ENCODE results near the gene MYO5C. TPM values are rescaled to one million over a fixed set of nuclear protein-coding genes. Genes with fewer than 3 reads are reported as not detected.

The MYO5C gene
- total RNA-seq, 1 experiment from 2014 or later: 0.43 TPM

DNA sequence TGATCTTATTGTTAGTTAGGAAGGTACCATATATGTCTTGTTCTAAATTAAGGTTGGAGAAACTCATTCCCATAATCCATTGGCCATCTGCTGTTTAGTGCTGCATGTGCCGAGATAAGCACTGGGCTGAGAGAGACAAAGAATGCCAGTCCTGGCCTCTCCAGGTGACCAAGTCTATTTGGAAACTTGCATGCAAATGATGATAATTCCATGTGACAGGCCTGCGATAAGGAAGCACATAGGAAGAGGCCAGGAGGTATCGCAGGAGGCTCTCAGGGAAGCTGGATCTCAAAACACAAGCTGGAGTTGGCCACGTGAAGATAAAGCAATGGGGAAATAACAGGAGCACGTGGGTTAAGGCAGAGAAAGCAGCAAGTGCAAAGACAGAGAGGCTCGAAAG is 39.7 kb downstream of the MYO5C start:
- POLR2A ChIA-PET (ENCODE audit: low non-redundant PET): interaction anchor here (0.6 kb wide), 1 partner anchor 311 kb away, joined by 3 read pairs; no protein-coding TSS in a partner anchor
- H3K36me3 ChIP-seq (ENCODE audit: insufficient read depth, low read length, poor library complexity, severe bottlenecking): no peaks in the 10 kb centered on the region
- no peak overlapping the region for H3K4me3 ChIP-seq (ENCODE audit: low read depth, low read length, poor library complexity, severe bottlenecking)
- CTCF ChIA-PET: interaction anchor here (0.6 to 3.7 kb wide), 2 partner anchors 208 to 480 kb away, joined by 3 to 17 read pairs; no protein-coding TSS in a partner anchor
- no peak for DNase-seq (ENCODE audit: low spot score)
- peaks cover 5% of the 10 kb centered on the region for H3K4me1 ChIP-seq (ENCODE audit: insufficient read depth, low read length, poor library complexity, severe bottlenecking)
- no peaks in the 10 kb centered on the region for H3K27me3 ChIP-seq (replicated peaks; ENCODE audit: insufficient read depth, low read depth, low read length, poor library complexity)
- no peak overlapping the region for H3K27ac ChIP-seq (ENCODE audit: low read depth, low read length, poor library complexity, severe bottlenecking)
- no peak for TF ChIP-seq EZH2 (IDR thresholded peaks at IDR 0.05; ENCODE audit: borderline replicate concordance, low read depth, low read length, poor library complexity, severe bottlenecking)
- TF ChIP-seq, protein P1, sequence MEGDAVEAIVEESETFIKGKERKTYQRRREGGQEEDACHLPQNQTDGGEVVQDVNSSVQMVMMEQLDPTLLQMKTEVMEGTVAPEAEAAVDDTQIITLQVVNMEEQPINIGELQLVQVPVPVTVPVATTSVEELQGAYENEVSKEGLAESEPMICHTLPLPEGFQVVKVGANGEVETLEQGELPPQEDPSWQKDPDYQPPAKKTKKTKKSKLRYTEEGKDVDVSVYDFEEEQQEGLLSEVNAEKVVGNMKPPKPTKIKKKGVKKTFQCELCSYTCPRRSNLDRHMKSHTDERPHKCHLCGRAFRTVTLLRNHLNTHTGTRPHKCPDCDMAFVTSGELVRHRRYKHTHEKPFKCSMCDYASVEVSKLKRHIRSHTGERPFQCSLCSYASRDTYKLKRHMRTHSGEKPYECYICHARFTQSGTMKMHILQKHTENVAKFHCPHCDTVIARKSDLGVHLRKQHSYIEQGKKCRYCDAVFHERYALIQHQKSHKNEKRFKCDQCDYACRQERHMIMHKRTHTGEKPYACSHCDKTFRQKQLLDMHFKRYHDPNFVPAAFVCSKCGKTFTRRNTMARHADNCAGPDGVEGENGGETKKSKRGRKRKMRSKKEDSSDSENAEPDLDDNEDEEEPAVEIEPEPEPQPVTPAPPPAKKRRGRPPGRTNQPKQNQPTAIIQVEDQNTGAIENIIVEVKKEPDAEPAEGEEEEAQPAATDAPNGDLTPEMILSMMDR (conservative IDR thresholded peaks at IDR 0.05; ENCODE audit: low read depth, low read length): no peak
- BruUV-seq (replicated peaks): no TSS peak
- intact Hi-C loops (cut with micrococcal nuclease; ENCODE audit: unreplicated experiment): loop anchor here (1.0 to 5.0 kb wide), 2 partner anchors 81 to 479 kb away; no protein-coding TSS in a partner anchor
- no peaks in the 10 kb centered on the region for H3K9me3 ChIP-seq (ENCODE audit: low read depth, low read length, poor library complexity, severe bottlenecking)

DNA sequence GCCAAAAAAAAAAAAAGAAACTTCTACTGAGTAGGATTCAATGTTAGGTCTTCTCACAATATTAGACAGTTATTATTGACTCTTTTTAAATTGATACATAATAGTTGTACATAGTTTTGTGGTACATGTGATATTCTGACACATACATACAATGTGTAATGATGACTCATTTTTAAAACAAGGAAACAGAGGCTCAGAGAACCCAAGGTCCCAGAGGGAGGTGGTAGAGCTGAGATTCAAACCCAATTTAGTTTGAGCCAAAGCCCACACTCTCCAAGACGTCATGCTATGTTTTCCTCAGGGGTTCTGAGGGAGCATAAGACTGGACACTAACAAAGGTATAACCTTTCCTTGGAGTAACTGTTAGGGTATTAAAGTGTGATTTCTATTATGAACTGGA is 40.6 kb downstream of the MYO5C start:
- CTCF ChIA-PET: interaction anchor here (0.7 to 1.1 kb wide), 4 partner anchors 104 to 518 kb away, joined by 3 to 8 read pairs (median 5); no protein-coding TSS in a partner anchor
- H3K9me3 ChIP-seq (ENCODE audit: low read depth, low read length, poor library complexity, severe bottlenecking): no peaks in the 10 kb centered on the region
- POLR2A ChIA-PET (ENCODE audit: low non-redundant PET): interaction anchor here (0.6 kb wide), 1 partner anchor 312 kb away, joined by 3 read pairs; no protein-coding TSS in a partner anchor
- no peak overlapping the region for H3K27ac ChIP-seq (ENCODE audit: low read depth, low read length, poor library complexity, severe bottlenecking)
- no TSS peak for BruUV-seq (replicated peaks)
- H3K36me3 ChIP-seq (ENCODE audit: insufficient read depth, low read length, poor library complexity, severe bottlenecking): no peaks in the 10 kb centered on the region
- intact Hi-C loops (cut with micrococcal nuclease; ENCODE audit: unreplicated experiment): loop anchor here (5.0 kb wide), 1 partner anchor 82 kb away; no protein-coding TSS in a partner anchor
- no peaks in the 10 kb centered on the region for H3K27me3 ChIP-seq (replicated peaks; ENCODE audit: insufficient read depth, low read depth, low read length, poor library complexity)
- TF ChIP-seq, protein P1 (conservative IDR thresholded peaks at IDR 0.05; ENCODE audit: low read depth, low read length): no peak
- no peak for TF ChIP-seq EZH2 (IDR thresholded peaks at IDR 0.05; ENCODE audit: borderline replicate concordance, low read depth, low read length, poor library complexity, severe bottlenecking)
- no peak for DNase-seq (ENCODE audit: low spot score)
- H3K4me3 ChIP-seq (ENCODE audit: low read depth, low read length, poor library complexity, severe bottlenecking): no peak overlapping the region
- H3K4me1 ChIP-seq (ENCODE audit: insufficient read depth, low read length, poor library complexity, severe bottlenecking): peaks cover 5% of the 10 kb centered on the region

DNA sequence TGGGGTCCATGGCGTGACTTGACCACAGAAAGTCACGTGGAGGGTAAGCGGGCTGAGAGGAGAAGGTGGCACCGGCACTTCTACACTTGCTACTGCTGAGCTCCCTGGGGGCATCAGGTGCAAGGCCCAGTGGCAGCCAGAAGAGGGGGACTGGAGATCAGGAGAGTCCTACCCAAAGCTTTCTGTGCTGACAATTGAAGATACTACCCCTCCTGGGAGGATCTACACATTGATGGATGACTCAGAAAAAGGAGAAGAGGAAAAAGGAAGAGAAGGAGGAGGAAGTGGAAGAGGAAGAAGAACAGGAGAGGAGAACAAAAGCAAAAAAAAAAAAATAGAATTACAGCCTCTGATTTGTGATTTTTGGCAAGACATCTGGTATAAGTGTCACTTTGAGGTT is 41.2 kb downstream of the MYO5C start:
- Histone ChIP-seq H3K4me1 (ENCODE audit: insufficient read depth, low read length, poor library complexity, severe bottlenecking) (peaks cover 5% of the 10 kb centered on the region), H3K36me3 (ENCODE audit: insufficient read depth, low read length, poor library complexity, severe bottlenecking) (no peaks in the 10 kb centered on the region), H3K27ac (ENCODE audit: low read depth, low read length, poor library complexity, severe bottlenecking) (no peak overlapping the region), H3K4me3 (ENCODE audit: low read depth, low read length, poor library complexity, severe bottlenecking) (no peak overlapping the region), H3K9me3 (ENCODE audit: low read depth, low read length, poor library complexity, severe bottlenecking) (no peaks in the 10 kb centered on the region), H3K27me3 (replicated peaks; ENCODE audit: insufficient read depth, low read depth, low read length, poor library complexity) (no peaks in the 10 kb centered on the region)
- TF ChIP-seq EZH2 (IDR thresholded peaks at IDR 0.05; ENCODE audit: borderline replicate concordance, low read depth, low read length, poor library complexity, severe bottlenecking): no peak
- TF ChIP-seq, protein P1 (conservative IDR thresholded peaks at IDR 0.05; ENCODE audit: low read depth, low read length): no peak
- BruUV-seq (replicated peaks): no TSS peak
- CTCF ChIA-PET: interaction anchor here (0.7 to 1.1 kb wide), 4 partner anchors 103 to 481 kb away, joined by 4 to 9 read pairs (median 7); no protein-coding TSS in a partner anchor
- POLR2A ChIA-PET (ENCODE audit: low non-redundant PET): no interaction called here
- peak; percentile 7 for DNase-seq (ENCODE audit: low spot score)
- intact Hi-C loops (cut with micrococcal nuclease; ENCODE audit: unreplicated experiment): no loop called here

All from A673 (cell line).